ENCODE data around the gene MN1. TPM values are rescaled to one million over a fixed set of nuclear protein-coding genes. Genes with fewer than 3 reads are reported as not detected.

The MN1 gene
- polyA plus RNA-seq, 2 of the 4 experiments (the other 2 are of a cell fraction) = 0.59 to 2.4 TPM

DNA sequence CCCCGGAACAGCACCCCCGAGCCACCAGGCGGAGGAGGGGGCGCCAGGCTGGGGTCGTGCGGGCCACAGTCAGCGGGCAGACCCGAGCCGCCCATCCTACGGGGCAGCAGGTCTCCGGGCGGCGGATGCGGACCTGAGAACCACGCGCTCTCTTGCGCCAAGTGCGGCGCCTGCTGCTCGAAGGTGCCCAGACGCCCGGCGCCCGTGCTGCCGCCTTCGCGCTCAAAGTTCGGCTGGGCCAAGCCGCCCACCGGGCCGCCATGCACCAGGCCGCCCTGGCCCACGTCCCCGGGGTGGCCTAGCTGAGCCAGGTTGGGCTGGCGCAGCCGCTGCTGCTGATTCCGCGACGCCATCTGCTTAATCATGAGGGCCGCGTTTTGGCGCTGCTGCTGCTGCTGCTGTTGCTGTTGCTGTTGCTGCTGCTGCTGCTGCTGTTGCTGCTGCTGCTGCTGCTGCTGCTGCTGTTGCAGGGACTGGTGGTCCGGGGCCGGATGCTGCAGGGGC, 3.0 kb downstream of the MN1 start (continued):
- TF ChIP-seq NR3C1 (IDR thresholded peaks at IDR 0.05) = no peak
- TF ChIP-seq, protein P1, sequence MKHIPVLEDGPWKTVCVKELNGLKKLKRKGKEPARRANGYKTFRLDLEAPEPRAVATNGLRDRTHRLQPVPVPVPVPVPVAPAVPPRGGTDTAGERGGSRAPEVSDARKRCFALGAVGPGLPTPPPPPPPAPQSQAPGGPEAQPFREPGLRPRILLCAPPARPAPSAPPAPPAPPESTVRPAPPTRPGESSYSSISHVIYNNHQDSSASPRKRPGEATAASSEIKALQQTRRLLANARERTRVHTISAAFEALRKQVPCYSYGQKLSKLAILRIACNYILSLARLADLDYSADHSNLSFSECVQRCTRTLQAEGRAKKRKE (CRISPR knock-in tag; IDR thresholded peaks at IDR 0.05; ENCODE audit: low read depth) = no peak
- TF ChIP-seq TFCP2L1 (CRISPR knock-in tag; IDR thresholded peaks at IDR 0.05) = no peak
- no peak for TF ChIP-seq TP53 (CRISPR knock-in tag; IDR thresholded peaks at IDR 0.05)
- no peak for TF ChIP-seq KDM5A (IDR thresholded peaks at IDR 0.05)
- TF ChIP-seq, protein P2, sequence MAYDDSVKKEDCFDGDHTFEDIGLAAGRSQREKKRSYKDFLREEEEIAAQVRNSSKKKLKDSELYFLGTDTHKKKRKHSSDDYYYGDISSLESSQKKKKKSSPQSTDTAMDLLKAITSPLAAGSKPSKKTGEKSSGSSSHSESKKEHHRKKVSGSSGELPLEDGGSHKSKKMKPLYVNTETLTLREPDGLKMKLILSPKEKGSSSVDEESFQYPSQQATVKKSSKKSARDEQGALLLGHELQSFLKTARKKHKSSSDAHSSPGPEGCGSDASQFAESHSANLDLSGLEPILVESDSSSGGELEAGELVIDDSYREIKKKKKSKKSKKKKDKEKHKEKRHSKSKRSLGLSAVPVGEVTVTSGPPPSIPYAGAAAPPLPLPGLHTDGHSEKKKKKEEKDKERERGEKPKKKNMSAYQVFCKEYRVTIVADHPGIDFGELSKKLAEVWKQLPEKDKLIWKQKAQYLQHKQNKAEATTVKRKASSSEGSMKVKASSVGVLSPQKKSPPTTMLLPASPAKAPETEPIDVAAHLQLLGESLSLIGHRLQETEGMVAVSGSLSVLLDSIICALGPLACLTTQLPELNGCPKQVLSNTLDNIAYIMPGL (CRISPR knock-in tag; IDR thresholded peaks at IDR 0.05; ENCODE audit: borderline replicate concordance) = no peak

DNA sequence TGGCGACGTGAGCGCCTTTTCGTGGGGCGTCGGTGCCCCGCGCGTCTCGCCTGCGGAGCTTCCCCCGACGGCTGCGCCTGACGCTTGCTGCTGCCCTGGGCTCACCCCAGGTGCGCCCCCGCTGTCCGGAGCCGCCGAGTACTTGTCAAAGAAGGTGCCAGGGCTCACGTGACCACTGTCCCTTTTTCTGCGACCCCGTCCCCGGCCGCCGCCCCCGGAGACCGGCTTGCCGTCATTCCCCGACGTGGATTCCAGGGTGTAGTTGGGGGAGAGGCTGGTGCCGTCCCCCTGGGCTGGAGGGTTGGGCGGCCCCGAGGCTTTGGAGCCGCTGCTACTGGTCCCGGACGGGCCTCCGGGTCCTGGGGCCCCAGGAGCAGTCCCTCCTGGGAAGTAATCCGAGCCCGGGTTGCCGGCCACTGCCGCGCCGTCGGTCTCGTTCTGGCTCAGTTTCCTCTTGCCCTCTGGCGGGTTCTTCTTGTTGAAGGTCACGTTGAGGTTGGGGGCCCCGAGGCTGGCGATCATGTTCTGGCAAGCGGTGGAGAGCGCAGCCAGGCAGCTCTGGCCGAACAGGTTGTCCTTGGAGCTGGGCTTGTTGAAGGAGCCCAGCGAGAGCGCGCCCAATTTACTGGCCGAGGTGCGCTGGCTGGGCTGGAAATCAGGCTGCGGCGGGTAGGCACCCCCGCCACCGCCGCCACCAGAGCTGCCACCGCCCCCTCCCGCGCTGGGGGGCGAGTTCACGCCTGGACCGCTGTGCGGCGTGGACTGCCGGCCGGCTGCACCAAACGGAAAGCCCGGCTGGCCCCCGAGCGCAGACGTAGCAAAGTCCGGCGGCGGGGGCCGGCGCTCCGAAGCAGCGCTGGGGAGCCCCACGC, 3.8 kb downstream of the MN1 start:
- POLR2A ChIA-PET = no interaction called here
- Histone ChIP-seq H3K4me3 (no peak overlapping the region), H3K4me2 (no peak overlapping the region), H3K27ac (no peak overlapping the region), H3K4me1 (peaks cover 7% of the 10 kb centered on the region; the same call in 2 of the 3 replicates), H3K9me3 (no peaks in the 10 kb centered on the region)
- DNase-seq (ENCODE audit: low read depth in 1 of 2, low spot score in 1 of 2) (no peak), ATAC-seq (no peak), FAIRE-seq (no peak)
- CTCF ChIA-PET = interaction anchor here (0.7 kb wide), 1 partner anchor 120 kb away, joined by 3 read pairs; no protein-coding TSS in a partner anchor
- TF ChIP-seq NR3C1 (IDR thresholded peaks at IDR 0.05) (no peak), ZFP36 (IDR thresholded peaks at IDR 0.05; ENCODE audit: borderline replicate concordance, partially characterized antibody) (no peak), HOXA7 (CRISPR knock-in tag; IDR thresholded peaks at IDR 0.05) (no peak), EHMT2 (IDR thresholded peaks at IDR 0.05; ENCODE audit: low read depth) (no peak), TFCP2L1 (CRISPR knock-in tag; IDR thresholded peaks at IDR 0.05) (no peak), HEYL (CRISPR knock-in tag; IDR thresholded peaks at IDR 0.05) (no peak), RFX5 (IDR thresholded peaks at IDR 0.05) (no peak)
- WGBS (ENCODE audit: missing lambda C conversion rate) = 97% methylated on average over 53 of the region's 86 CpGs

DNA sequence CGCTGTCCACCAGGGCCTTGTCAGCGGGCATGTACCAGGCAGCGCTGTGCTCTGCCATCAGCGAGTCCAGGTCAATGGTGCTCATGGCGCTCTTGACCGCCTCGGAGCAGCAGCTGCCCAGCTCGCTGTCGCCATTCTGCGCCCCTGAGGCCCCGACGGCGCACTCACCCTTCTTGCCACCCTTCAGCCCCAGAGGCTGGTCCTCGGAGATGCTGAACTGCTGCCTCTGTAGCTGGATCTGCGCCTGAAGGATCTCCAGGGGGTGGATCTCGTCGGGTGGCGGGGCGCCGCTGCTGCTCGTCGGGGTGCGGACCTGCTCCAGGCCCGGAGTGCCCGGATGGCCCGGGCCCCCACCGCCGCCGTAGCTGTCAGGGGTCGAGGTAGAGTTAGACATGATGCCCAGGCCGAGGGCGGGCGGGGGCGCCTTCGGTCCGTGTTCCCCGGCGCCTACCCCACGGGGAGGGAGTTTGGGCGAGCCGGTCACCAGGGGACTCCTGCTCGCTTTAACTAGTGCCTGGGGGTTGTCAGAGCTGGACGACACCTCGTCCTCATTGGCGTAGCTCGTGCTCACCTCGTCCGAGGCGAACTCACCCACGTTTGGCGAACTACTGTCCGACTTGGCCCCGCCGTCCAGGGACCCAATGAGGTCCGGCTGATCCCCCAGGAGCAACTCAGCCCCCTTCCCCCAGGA, 4.6 kb downstream of the MN1 start:
- DNase-seq (ENCODE audit: low read depth in 1 of 2, low spot score in 1 of 2) (no peak), FAIRE-seq (no peak), ATAC-seq (no peak)
- 92% methylated on average over 24 of the region's 55 CpGs for WGBS (ENCODE audit: missing lambda C conversion rate)
- Histone ChIP-seq H3K4me3 (no peak overlapping the region), H3K27ac (no peak overlapping the region), H3K4me1 (peaks cover 5% of the 10 kb centered on the region; the same call in 2 of the 3 replicates), H3K9me3 (no peaks in the 10 kb centered on the region), H3K4me2 (no peak overlapping the region)
- ChIA-PET CTCF (interaction anchor here (0.7 to 1.1 kb wide), 2 partner anchors 119 to 391 kb away, joined by 3 read pairs; no protein-coding TSS in a partner anchor), POLR2A (no interaction called here)
- TF ChIP-seq KDM1A (IDR thresholded peaks at IDR 0.05; ENCODE audit: low read depth) (no peak), HOXB13 (CRISPR knock-in tag; IDR thresholded peaks at IDR 0.05; ENCODE audit: low read depth) (no peak), TP53 (CRISPR knock-in tag; IDR thresholded peaks at IDR 0.05) (no peak), HEYL (CRISPR knock-in tag; IDR thresholded peaks at IDR 0.05) (no peak), ZFP36 (IDR thresholded peaks at IDR 0.05; ENCODE audit: borderline replicate concordance, partially characterized antibody) (no peak), NPAS2 (CRISPR knock-in tag; IDR thresholded peaks at IDR 0.05; ENCODE audit: borderline replicate concordance) (no peak)
- TF ChIP-seq, protein P3, sequence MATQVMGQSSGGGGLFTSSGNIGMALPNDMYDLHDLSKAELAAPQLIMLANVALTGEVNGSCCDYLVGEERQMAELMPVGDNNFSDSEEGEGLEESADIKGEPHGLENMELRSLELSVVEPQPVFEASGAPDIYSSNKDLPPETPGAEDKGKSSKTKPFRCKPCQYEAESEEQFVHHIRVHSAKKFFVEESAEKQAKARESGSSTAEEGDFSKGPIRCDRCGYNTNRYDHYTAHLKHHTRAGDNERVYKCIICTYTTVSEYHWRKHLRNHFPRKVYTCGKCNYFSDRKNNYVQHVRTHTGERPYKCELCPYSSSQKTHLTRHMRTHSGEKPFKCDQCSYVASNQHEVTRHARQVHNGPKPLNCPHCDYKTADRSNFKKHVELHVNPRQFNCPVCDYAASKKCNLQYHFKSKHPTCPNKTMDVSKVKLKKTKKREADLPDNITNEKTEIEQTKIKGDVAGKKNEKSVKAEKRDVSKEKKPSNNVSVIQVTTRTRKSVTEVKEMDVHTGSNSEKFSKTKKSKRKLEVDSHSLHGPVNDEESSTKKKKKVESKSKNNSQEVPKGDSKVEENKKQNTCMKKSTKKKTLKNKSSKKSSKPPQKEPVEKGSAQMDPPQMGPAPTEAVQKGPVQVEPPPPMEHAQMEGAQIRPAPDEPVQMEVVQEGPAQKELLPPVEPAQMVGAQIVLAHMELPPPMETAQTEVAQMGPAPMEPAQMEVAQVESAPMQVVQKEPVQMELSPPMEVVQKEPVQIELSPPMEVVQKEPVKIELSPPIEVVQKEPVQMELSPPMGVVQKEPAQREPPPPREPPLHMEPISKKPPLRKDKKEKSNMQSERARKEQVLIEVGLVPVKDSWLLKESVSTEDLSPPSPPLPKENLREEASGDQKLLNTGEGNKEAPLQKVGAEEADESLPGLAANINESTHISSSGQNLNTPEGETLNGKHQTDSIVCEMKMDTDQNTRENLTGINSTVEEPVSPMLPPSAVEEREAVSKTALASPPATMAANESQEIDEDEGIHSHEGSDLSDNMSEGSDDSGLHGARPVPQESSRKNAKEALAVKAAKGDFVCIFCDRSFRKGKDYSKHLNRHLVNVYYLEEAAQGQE (IDR thresholded peaks at IDR 0.05) = no peak

Measured in A549 (cell line).